ENCODE results near the gene ATP5PD. TPM values are rescaled to one million over a fixed set of nuclear protein-coding genes. Genes with fewer than 3 reads are reported as not detected.
"Not testable (repeated sequence)": the region's sequence is repeated elsewhere in the genome, so short reads cannot be mapped to it uniquely, and the experiment has no call there.

ATP5PD gene
- total RNA-seq, 1 donor, result 278 TPM

- peak; percentile 74 for DNase-seq (ENCODE audit: insufficient read length, low spot score, missing footprints)
- TF ChIP-seq CTCF (IDR thresholded peaks at IDR 0.05; ENCODE audit: extremely low read depth, low read depth, low read length), result no peak
- peak overlapping the region; percentile 96 for H3K27ac ChIP-seq (ENCODE audit: low read depth, low read length)
Measured at GRCh38 chr17:75032720-75033280, 14.0 kb downstream of the ATP5PD start.

GRCh38 chr17:75031972-75032719 lies 14.6 kb downstream of the ATP5PD start:
- Histone ChIP-seq H3K27me3 (ENCODE audit: insufficient read depth, low read length) (no peaks in the 10 kb centered on the region), H2AFZ (ENCODE audit: low read length) (peak overlapping the region; percentile 94), H3K36me3 (ENCODE audit: insufficient read depth, low read length) (no peaks in the 10 kb centered on the region), H3K4me2 (ENCODE audit: insufficient read depth, low read length) (peak overlapping the region; percentile 91), H3K79me2 (ENCODE audit: insufficient read depth, low read length) (no peaks in the 10 kb centered on the region), H4K20me1 (ENCODE audit: insufficient read depth, low read length) (no peaks in the 10 kb centered on the region), H3K9me3 (ENCODE audit: low read depth, low read length) (no peaks in the 10 kb centered on the region), H3K4me3 (ENCODE audit: insufficient read depth, low read length) (peak overlapping the region; percentile 93), H3K27ac (ENCODE audit: low read depth, low read length) (peak overlapping the region; percentile 89), H3K4me1 (ENCODE audit: insufficient read depth, low read length) (peaks cover 17% of the 10 kb centered on the region)
- no peak for TF ChIP-seq CTCF (IDR thresholded peaks at IDR 0.05; ENCODE audit: extremely low read depth, low read depth, low read length)
- DNase-seq (ENCODE audit: insufficient read length, low spot score, missing footprints), result peak; percentile 96

More at GRCh38 chr17:75032720-75033280, 14.0 kb downstream of the ATP5PD start:
- no peaks in the 10 kb centered on the region for H3K27me3 ChIP-seq (ENCODE audit: insufficient read depth, low read length)
- peaks cover 17% of the 10 kb centered on the region for H3K4me1 ChIP-seq (ENCODE audit: insufficient read depth, low read length)
- H3K4me2 ChIP-seq (ENCODE audit: insufficient read depth, low read length), result peak overlapping the region; percentile 91
- peak overlapping the region; percentile 93 for H3K4me3 ChIP-seq (ENCODE audit: insufficient read depth, low read length)
- H3K9me3 ChIP-seq (ENCODE audit: low read depth, low read length), result no peaks in the 10 kb centered on the region
- H3K79me2 ChIP-seq (ENCODE audit: insufficient read depth, low read length), result no peaks in the 10 kb centered on the region
- H2AFZ ChIP-seq (ENCODE audit: low read length), result peak overlapping the region; percentile 94
- no peaks in the 10 kb centered on the region for H4K20me1 ChIP-seq (ENCODE audit: insufficient read depth, low read length)
- no peaks in the 10 kb centered on the region for H3K36me3 ChIP-seq (ENCODE audit: insufficient read depth, low read length)

- Histone ChIP-seq H3K36me3 (ENCODE audit: insufficient read depth, low read length) (no peaks in the 10 kb centered on the region), H3K4me1 (ENCODE audit: insufficient read depth, low read length) (peaks cover 17% of the 10 kb centered on the region), H3K27ac (ENCODE audit: low read depth, low read length) (no peak overlapping the region), H3K9me3 (ENCODE audit: low read depth, low read length) (no peaks in the 10 kb centered on the region), H3K4me3 (ENCODE audit: insufficient read depth, low read length) (no peak overlapping the region), H3K79me2 (ENCODE audit: insufficient read depth, low read length) (no peaks in the 10 kb centered on the region), H2AFZ (ENCODE audit: low read length) (no peak overlapping the region), H3K4me2 (ENCODE audit: insufficient read depth, low read length) (no peak overlapping the region), H4K20me1 (ENCODE audit: insufficient read depth, low read length) (no peaks in the 10 kb centered on the region), H3K27me3 (ENCODE audit: insufficient read depth, low read length) (no peaks in the 10 kb centered on the region)
- no peak for TF ChIP-seq CTCF (IDR thresholded peaks at IDR 0.05; ENCODE audit: extremely low read depth, low read depth, low read length)
- no peak for DNase-seq (ENCODE audit: insufficient read length, low spot score, missing footprints)
Measured at GRCh38 chr17:75030161-75030560, 16.6 kb downstream of the ATP5PD start.

- H3K4me1 ChIP-seq (ENCODE audit: insufficient read depth, low read length); H2AFZ ChIP-seq (ENCODE audit: low read length); DNase-seq (ENCODE audit: insufficient read length, low spot score, missing footprints); H4K20me1 ChIP-seq (ENCODE audit: insufficient read depth, low read length); H3K4me2 ChIP-seq (ENCODE audit: insufficient read depth, low read length); H3K4me3 ChIP-seq (ENCODE audit: insufficient read depth, low read length); H3K79me2 ChIP-seq (ENCODE audit: insufficient read depth, low read length); H3K27me3 ChIP-seq (ENCODE audit: insufficient read depth, low read length); H3K36me3 ChIP-seq (ENCODE audit: insufficient read depth, low read length); H3K27ac ChIP-seq (ENCODE audit: low read depth, low read length); H3K9me3 ChIP-seq (ENCODE audit: low read depth, low read length): not testable (repeated sequence)
Measured at GRCh38 chr17:75026650-75027049, 20.1 kb downstream of the ATP5PD start.

GRCh38 chr17:75025398-75025734 lies 21.4 kb downstream of the ATP5PD start:
- H3K79me2 ChIP-seq (ENCODE audit: insufficient read depth, low read length), result not testable (repeated sequence)

More at GRCh38 chr17:75025398-75025734, 21.4 kb downstream of the ATP5PD start:
- not testable (repeated sequence) for H3K27ac ChIP-seq (ENCODE audit: low read depth, low read length); H3K4me2 ChIP-seq (ENCODE audit: insufficient read depth, low read length); H4K20me1 ChIP-seq (ENCODE audit: insufficient read depth, low read length); H3K4me3 ChIP-seq (ENCODE audit: insufficient read depth, low read length); H3K27me3 ChIP-seq (ENCODE audit: insufficient read depth, low read length); H3K4me1 ChIP-seq (ENCODE audit: insufficient read depth, low read length); H3K9me3 ChIP-seq (ENCODE audit: low read depth, low read length); H2AFZ ChIP-seq (ENCODE audit: low read length); DNase-seq (ENCODE audit: insufficient read length, low spot score, missing footprints)
- peaks cover 20% of the 10 kb centered on the region for H3K36me3 ChIP-seq (ENCODE audit: insufficient read depth, low read length)
